Lower leg skin (tissue), 3 donors: Measurements from ENCODE around the gene PLCB1.

Source experiments
- POLR2A ChIP-seq, 2 donors: fragments of 450-650 bp; IDR thresholded peaks; one replicate each; pipeline ENCODE4 v1.6.1; 2016 to 2017; ENCODE audit warnings: antibody characterized with exemption in 2 of 2, mild to moderate bottlenecking in 1 of 2, moderate library complexity in 1 of 2
- TF ChIP-seq, protein P1 (sequence below), 3 donors: fragments of 450-650 bp; IDR thresholded peaks; one replicate each; pipeline ENCODE4 v1.5.1; 2016; ENCODE audit warnings: antibody characterized with exemption in 3 of 3, mild to moderate bottlenecking in 3 of 3, moderate library complexity in 2 of 3

DNA sequence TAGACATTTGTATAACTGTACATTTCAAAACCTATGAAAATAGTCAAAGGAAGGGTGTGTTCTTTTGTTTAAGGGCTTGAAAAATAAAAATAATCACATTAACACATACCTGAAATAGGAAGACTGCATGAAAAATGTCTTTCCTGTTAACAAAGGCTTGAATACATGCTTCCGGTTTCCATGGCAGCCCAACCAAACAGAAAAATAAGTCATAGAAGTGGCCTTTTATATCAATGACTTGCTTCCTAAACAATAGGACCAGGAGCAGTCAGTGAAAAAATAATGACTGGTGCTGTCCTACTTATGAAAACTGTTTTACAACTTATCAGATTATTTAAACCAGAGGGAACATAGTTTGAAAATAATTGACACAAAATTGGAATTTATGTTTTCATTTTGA lies 524.3 kb downstream of the PLCB1 start:
- TF ChIP-seq, protein P1, sequence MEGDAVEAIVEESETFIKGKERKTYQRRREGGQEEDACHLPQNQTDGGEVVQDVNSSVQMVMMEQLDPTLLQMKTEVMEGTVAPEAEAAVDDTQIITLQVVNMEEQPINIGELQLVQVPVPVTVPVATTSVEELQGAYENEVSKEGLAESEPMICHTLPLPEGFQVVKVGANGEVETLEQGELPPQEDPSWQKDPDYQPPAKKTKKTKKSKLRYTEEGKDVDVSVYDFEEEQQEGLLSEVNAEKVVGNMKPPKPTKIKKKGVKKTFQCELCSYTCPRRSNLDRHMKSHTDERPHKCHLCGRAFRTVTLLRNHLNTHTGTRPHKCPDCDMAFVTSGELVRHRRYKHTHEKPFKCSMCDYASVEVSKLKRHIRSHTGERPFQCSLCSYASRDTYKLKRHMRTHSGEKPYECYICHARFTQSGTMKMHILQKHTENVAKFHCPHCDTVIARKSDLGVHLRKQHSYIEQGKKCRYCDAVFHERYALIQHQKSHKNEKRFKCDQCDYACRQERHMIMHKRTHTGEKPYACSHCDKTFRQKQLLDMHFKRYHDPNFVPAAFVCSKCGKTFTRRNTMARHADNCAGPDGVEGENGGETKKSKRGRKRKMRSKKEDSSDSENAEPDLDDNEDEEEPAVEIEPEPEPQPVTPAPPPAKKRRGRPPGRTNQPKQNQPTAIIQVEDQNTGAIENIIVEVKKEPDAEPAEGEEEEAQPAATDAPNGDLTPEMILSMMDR (IDR thresholded peaks at IDR 0.05), result no peak
- TF ChIP-seq POLR2A (IDR thresholded peaks at IDR 0.05), result no peak
